Activated naive CD4-positive, alpha-beta T cell treated with anti-CD3 and anti-CD28 coated beads, Interleukin-2, amount 50 U/mL, for 24 hours (primary cell): ENCODE measurements around the gene MAPK6.
"Not testable (repeated sequence)": the region's sequence is repeated elsewhere in the genome, so short reads cannot be mapped to it uniquely, and the experiment has no call there.

Source experiments
- H3K27ac Mint-ChIP-seq: one replicate; pipeline ENCODE4 v1.8.0; 2021; ENCODE audit warnings: mild to moderate bottlenecking, mixed read lengths
- H3K27me3 Mint-ChIP-seq: one replicate; pipeline ENCODE4 v1.8.0; 2021; ENCODE audit warnings: mixed read lengths
- H3K36me3 Mint-ChIP-seq: one replicate; pipeline ENCODE4 v1.8.0; 2021; ENCODE audit warnings: mixed read lengths
- H3K4me1 Mint-ChIP-seq: one replicate; pipeline ENCODE4 v1.8.0; 2021; ENCODE audit warnings: mixed read lengths
- H3K4me3 Mint-ChIP-seq: one replicate; pipeline ENCODE4 v1.8.0; 2021; ENCODE audit warnings: mild to moderate bottlenecking, mixed read lengths
- H3K9me3 Mint-ChIP-seq: one replicate; pipeline ENCODE4 v1.8.0; 2021; ENCODE audit warnings: mixed read lengths

Gene MAPK6

GRCh38 chr15:52080706-52081392 lies 61.8 kb downstream of the MAPK6 start:
- Mint-ChIP-seq H3K9me3 (no peaks in the 10 kb centered on the region), H3K4me3 (no peak overlapping the region), H3K27ac (no peak overlapping the region), H3K27me3 (no peaks in the 10 kb centered on the region), H3K4me1 (peaks cover 26% of the 10 kb centered on the region), H3K36me3 (no peaks in the 10 kb centered on the region)

DNA sequence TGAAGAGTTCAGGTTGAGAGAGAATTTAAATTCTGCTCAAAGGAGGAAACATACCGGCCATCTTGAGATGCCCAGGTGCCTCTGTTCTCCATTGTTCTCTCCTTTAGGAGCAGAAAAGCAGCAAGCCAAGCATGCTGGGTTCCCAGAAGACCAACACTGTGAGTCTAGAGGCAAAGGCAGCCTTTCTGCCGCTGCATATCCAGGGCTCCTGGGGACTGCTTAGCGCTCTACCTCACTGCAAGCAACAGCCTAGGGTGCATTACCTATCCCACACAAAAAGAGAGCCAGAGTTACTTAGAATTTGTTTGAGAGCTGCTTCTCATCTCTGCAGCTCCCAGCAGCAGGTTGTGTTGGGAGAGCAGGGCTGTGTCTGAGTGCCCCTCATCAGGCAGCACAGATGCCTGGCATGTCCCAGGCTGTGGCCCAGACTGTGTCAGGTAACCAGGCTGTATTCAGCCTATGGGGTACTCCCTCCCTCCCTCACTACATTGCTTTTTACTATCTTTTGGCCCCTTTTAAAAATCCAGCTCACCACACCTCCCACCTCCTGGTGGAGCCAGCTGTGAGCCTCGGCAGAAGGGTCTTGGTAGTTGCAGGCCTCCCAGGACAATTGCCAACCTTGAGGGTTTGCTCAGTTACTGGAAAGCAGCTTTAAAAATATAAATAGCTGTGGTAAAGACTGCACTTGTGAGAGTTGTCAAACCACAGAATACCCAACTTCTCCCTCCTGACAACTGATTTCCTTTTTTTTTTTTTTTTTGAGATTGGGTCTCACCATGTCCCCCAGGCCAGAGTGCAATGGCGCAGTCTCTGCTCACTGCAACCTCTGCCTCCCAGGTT lies 63.4 kb downstream of the MAPK6 start:
- H3K9me3 Mint-ChIP-seq = no peaks in the 10 kb centered on the region
- no peak overlapping the region for H3K4me3 Mint-ChIP-seq
- H3K4me1 Mint-ChIP-seq = peaks cover 26% of the 10 kb centered on the region
- H3K27me3 Mint-ChIP-seq = no peaks in the 10 kb centered on the region
- no peaks in the 10 kb centered on the region for H3K36me3 Mint-ChIP-seq
- no peak overlapping the region for H3K27ac Mint-ChIP-seq

DNA sequence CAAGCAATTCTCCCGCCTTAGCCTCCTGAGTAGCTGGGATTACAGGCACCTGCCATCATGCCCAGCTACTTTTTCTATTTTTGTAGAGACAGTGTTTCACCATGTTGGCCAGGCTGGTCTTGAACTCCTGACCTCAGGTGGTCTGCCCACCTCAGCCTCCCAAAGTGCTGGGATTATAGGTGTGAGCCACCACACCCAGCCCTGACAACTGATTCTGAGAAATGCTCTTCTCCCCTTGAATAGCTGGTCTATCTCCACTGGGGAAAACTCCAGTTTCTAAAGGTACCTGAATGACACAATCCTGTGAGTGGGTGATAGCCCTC lies 64.0 kb downstream of the MAPK6 start:
- not testable (repeated sequence) for H3K4me3 Mint-ChIP-seq, H3K9me3 Mint-ChIP-seq, H3K27me3 Mint-ChIP-seq, H3K27ac Mint-ChIP-seq, H3K36me3 Mint-ChIP-seq
- H3K4me1 Mint-ChIP-seq = peaks cover 26% of the 10 kb centered on the region

GRCh38 chr15:52083603-52084002 lies 64.6 kb downstream of the MAPK6 start:
- Mint-ChIP-seq H3K9me3 (no peaks in the 10 kb centered on the region), H3K4me1 (peaks cover 26% of the 10 kb centered on the region), H3K4me3 (no peak overlapping the region), H3K27me3 (no peaks in the 10 kb centered on the region), H3K27ac (no peak overlapping the region), H3K36me3 (no peaks in the 10 kb centered on the region)

DNA sequence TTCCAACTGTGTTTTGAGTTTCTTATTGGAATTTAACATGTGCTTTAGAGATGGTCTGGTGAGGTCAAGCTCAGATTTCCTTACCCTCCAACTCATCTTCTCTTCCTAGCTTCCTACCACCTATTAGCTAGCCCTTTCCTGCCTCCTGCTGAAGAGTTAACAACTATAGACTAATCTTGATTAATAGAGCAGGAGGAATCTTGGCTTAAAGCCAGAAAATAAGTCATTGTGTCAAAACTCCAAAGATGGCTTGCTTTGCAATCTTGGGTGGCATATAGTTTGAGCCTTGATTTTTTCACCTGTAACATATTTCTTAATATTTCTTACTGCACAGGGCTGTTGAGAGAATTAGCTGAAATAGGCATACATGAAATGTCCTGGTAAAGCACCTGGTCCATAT lies 66.3 kb downstream of the MAPK6 start:
- peaks cover 13% of the 10 kb centered on the region for H3K4me1 Mint-ChIP-seq
- H3K27me3 Mint-ChIP-seq = peaks cover 4% of the 10 kb centered on the region
- no peak overlapping the region for H3K27ac Mint-ChIP-seq
- peaks cover 10% of the 10 kb centered on the region for H3K9me3 Mint-ChIP-seq
- H3K4me3 Mint-ChIP-seq = no peak overlapping the region
- H3K36me3 Mint-ChIP-seq = peaks cover 5% of the 10 kb centered on the region

- H3K4me3 Mint-ChIP-seq = no peak overlapping the region
- peaks cover 4% of the 10 kb centered on the region for H3K27me3 Mint-ChIP-seq
- H3K9me3 Mint-ChIP-seq = peaks cover 13% of the 10 kb centered on the region
- peaks cover 5% of the 10 kb centered on the region for H3K36me3 Mint-ChIP-seq
- H3K27ac Mint-ChIP-seq = no peak overlapping the region
- H3K4me1 Mint-ChIP-seq = peaks cover 13% of the 10 kb centered on the region
Measured at GRCh38 chr15:52086011-52086786, 67.2 kb downstream of the MAPK6 start.

GRCh38 chr15:52090193-52090592 lies 71.2 kb downstream of the MAPK6 start:
- H3K4me1 Mint-ChIP-seq = no peaks in the 10 kb centered on the region
- H3K4me3 Mint-ChIP-seq = no peak overlapping the region
- H3K9me3 Mint-ChIP-seq = peaks cover 13% of the 10 kb centered on the region
- peaks cover 4% of the 10 kb centered on the region for H3K27me3 Mint-ChIP-seq
- H3K27ac Mint-ChIP-seq = no peak overlapping the region
- peaks cover 5% of the 10 kb centered on the region for H3K36me3 Mint-ChIP-seq

- Mint-ChIP-seq H3K27me3 (peaks cover 4% of the 10 kb centered on the region), H3K27ac (no peak overlapping the region), H3K4me3 (no peak overlapping the region), H3K4me1 (no peaks in the 10 kb centered on the region), H3K36me3 (peaks cover 5% of the 10 kb centered on the region), H3K9me3 (peaks cover 13% of the 10 kb centered on the region)
Measured at GRCh38 chr15:52093167-52093538, 74.1 kb downstream of the MAPK6 start.

- Mint-ChIP-seq H3K9me3 (peaks cover 13% of the 10 kb centered on the region), H3K4me3 (no peak overlapping the region), H3K27ac (peak overlapping the region; percentile 41), H3K27me3 (peaks cover 4% of the 10 kb centered on the region), H3K4me1 (no peaks in the 10 kb centered on the region), H3K36me3 (peaks cover 5% of the 10 kb centered on the region)
Measured at GRCh38 chr15:52093539-52094510, 74.8 kb downstream of the MAPK6 start.

GRCh38 chr15:52094811-52095584 lies 76.0 kb downstream of the MAPK6 start:
- peaks cover 2% of the 10 kb centered on the region for H3K27me3 Mint-ChIP-seq
- peaks cover 6% of the 10 kb centered on the region for H3K9me3 Mint-ChIP-seq
- no peaks in the 10 kb centered on the region for H3K36me3 Mint-ChIP-seq
- H3K4me3 Mint-ChIP-seq = no peak overlapping the region
- no peak overlapping the region for H3K27ac Mint-ChIP-seq
- H3K4me1 Mint-ChIP-seq = no peaks in the 10 kb centered on the region

DNA sequence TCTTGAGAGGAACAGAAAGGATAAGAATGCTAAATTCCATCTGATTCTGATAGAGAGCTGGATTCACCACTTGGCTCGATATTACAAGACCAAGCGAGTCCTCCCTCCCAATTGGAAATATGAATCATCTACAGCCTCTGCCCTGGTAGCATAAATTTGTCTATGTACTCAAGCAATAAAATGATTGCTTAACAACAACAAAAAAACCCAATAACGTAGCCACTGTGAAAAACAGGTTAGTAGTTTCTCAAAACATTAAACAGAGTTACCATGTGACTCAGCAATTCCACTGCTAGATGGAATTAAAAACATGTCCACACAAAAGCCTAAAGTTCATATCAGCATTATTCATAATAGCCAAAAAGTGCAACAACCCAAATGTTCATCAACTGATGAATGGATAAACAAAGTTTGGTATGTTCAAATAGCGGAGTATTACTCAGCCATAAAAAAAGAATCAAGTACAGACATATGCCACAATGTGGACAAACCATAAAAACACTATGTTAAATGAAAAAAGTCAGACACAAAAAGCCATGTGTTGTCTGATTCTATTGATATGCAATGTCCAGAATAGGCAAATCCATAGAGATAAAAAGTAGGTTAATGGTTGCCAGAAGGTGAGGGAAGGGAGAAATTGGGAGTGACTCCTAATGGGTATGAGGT lies 76.7 kb downstream of the MAPK6 start:
- Mint-ChIP-seq H3K27ac (no peak overlapping the region), H3K36me3 (no peaks in the 10 kb centered on the region), H3K4me3 (no peak overlapping the region), H3K4me1 (no peaks in the 10 kb centered on the region), H3K9me3 (no peaks in the 10 kb centered on the region), H3K27me3 (peaks cover 2% of the 10 kb centered on the region)

DNA sequence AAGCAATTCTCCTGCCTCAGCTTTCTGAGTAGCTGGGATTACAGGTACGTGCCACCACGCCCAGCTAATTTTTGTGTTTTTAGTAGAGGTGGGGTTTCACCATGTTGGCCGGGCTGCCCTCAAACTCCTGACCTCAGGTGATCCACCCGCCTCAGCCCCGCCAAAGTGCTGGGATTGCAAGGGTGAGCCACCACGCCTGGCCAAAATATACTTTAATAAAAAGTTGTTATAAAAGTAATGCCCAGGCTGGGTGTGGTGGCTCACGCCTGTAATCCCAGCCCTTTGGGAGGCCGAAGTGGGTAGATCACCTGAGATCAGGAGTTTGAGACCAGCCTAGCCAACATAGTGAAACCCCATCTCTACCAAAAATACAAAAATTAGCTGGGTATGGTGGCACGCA lies 77.5 kb downstream of the MAPK6 start:
- H3K4me1 Mint-ChIP-seq, H3K36me3 Mint-ChIP-seq, H3K27ac Mint-ChIP-seq, H3K9me3 Mint-ChIP-seq, H3K27me3 Mint-ChIP-seq, H3K4me3 Mint-ChIP-seq: not testable (repeated sequence)

- Mint-ChIP-seq H3K9me3 (no peaks in the 10 kb centered on the region), H3K27ac (no peak overlapping the region), H3K4me1 (no peaks in the 10 kb centered on the region), H3K4me3 (no peak overlapping the region), H3K27me3 (peaks cover 2% of the 10 kb centered on the region), H3K36me3 (no peaks in the 10 kb centered on the region)
Measured at GRCh38 chr15:52097180-52097579, 78.2 kb downstream of the MAPK6 start.

DNA sequence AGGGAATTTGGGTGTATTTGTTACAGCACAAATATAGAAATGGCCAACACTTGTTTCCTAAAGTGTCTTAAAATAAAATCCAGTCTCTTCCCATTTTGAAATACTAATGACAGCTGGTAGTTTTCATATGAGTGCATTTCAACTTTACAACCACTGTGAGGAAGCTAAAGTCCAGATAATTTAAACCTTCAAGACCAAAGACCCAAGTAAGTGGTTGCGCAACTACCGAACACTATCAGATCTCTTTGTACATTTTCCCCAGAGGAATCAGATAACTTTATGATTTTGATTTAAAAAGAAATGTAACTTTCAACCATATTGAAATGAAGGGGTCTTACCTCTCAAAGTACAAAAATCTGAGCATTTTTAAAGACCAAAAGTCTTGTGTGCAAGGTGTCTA lies 79.3 kb downstream of the MAPK6 start:
- no peak overlapping the region for H3K4me3 Mint-ChIP-seq
- no peak overlapping the region for H3K27ac Mint-ChIP-seq
- H3K4me1 Mint-ChIP-seq = no peaks in the 10 kb centered on the region
- no peaks in the 10 kb centered on the region for H3K36me3 Mint-ChIP-seq
- no peaks in the 10 kb centered on the region for H3K9me3 Mint-ChIP-seq
- peaks cover 2% of the 10 kb centered on the region for H3K27me3 Mint-ChIP-seq
